ENCODE measurements around the gene MRM3. TPM values are rescaled to one million over a fixed set of nuclear protein-coding genes. Genes with fewer than 3 reads are reported as not detected.
"Not testable (repeated sequence)": the region's sequence is repeated elsewhere in the genome, so short reads cannot be mapped to it uniquely, and the experiment has no call there.

Gene MRM3
- polyA plus RNA-seq, 1 experiment: 10.1 TPM

GRCh38 chr17:746181-746580, 36.0 kb upstream of the MRM3 start:
- ChIA-PET CTCF (interaction anchor here (1.7 kb wide), 1 partner anchor 235 kb away, joined by 4 read pairs; no protein-coding TSS in a partner anchor), POLR2A (no interaction called here)
- Histone ChIP-seq H3K36me3 (ENCODE audit: control insufficient read depth, insufficient read depth, low read length) (peaks cover 31% of the 10 kb centered on the region), H3K27me3 (ENCODE audit: control insufficient read depth, insufficient read depth, low read length) (no peaks in the 10 kb centered on the region), H3K4me3 (ENCODE audit: low read depth, low read length) (no peak overlapping the region)
- no peak for TF ChIP-seq CTCF (IDR thresholded peaks at IDR 0.05; ENCODE audit: insufficient read depth, low read depth, low read length)
- no peak for DNase-seq (ENCODE audit: low read depth)

GRCh38 chr17:746783-747629, 35.1 kb upstream of the MRM3 start:
- DNase-seq (ENCODE audit: low read depth): no peak
- H3K27me3 ChIP-seq (ENCODE audit: control insufficient read depth, insufficient read depth, low read length): no peaks in the 10 kb centered on the region
- no peak overlapping the region for H3K4me3 ChIP-seq (ENCODE audit: low read depth, low read length)
- ChIA-PET CTCF (no interaction called here), POLR2A (no interaction called here)
- H3K36me3 ChIP-seq (ENCODE audit: control insufficient read depth, insufficient read depth, low read length): peaks cover 28% of the 10 kb centered on the region
- TF ChIP-seq CTCF (IDR thresholded peaks at IDR 0.05; ENCODE audit: insufficient read depth, low read depth, low read length): no peak

- H3K36me3 ChIP-seq (ENCODE audit: control insufficient read depth, insufficient read depth, low read length): peaks cover 28% of the 10 kb centered on the region
- CTCF ChIA-PET: interaction anchor here (0.8 to 1.0 kb wide), 2 partner anchors 12 to 228 kb away, joined by 3 read pairs; no protein-coding TSS in a partner anchor
- DNase-seq (ENCODE audit: low read depth); H3K4me3 ChIP-seq (ENCODE audit: low read depth, low read length); POLR2A ChIA-PET; H3K27me3 ChIP-seq (ENCODE audit: control insufficient read depth, insufficient read depth, low read length): not testable (repeated sequence)
Observed at GRCh38 chr17:748604-749003, 33.5 kb upstream of the MRM3 start.

GRCh38 chr17:749359-749758, 32.8 kb upstream of the MRM3 start:
- CTCF ChIA-PET: interaction anchor here (4.0 kb wide), 1 partner anchor 12 kb away, joined by 21 read pairs; no protein-coding TSS in a partner anchor
- POLR2A ChIA-PET; H3K4me3 ChIP-seq (ENCODE audit: low read depth, low read length); DNase-seq (ENCODE audit: low read depth); H3K27me3 ChIP-seq (ENCODE audit: control insufficient read depth, insufficient read depth, low read length): not testable (repeated sequence)
- peaks cover 26% of the 10 kb centered on the region for H3K36me3 ChIP-seq (ENCODE audit: control insufficient read depth, insufficient read depth, low read length)

GRCh38 chr17:750431-751037, 31.6 kb upstream of the MRM3 start:
- no peak for TF ChIP-seq CTCF (IDR thresholded peaks at IDR 0.05; ENCODE audit: insufficient read depth, low read depth, low read length)
- POLR2A ChIA-PET: no interaction called here
- CTCF ChIA-PET: interaction anchor here (0.6 to 4.0 kb wide), 6 partner anchors 13 to 365 kb away, joined by 3 to 21 read pairs (median 4); no protein-coding TSS in a partner anchor

GRCh38 chr17:751269-752001, 30.7 kb upstream of the MRM3 start:
- no peak for DNase-seq (ENCODE audit: low read depth)

More at GRCh38 chr17:750431-751037, 31.6 kb upstream of the MRM3 start:
- H3K36me3 ChIP-seq (ENCODE audit: control insufficient read depth, insufficient read depth, low read length): peaks cover 19% of the 10 kb centered on the region
- H3K27me3 ChIP-seq (ENCODE audit: control insufficient read depth, insufficient read depth, low read length): no peaks in the 10 kb centered on the region
- H3K4me3 ChIP-seq (ENCODE audit: low read depth, low read length): no peak overlapping the region
- no peak for DNase-seq (ENCODE audit: low read depth)

More at GRCh38 chr17:751269-752001, 30.7 kb upstream of the MRM3 start:
- ChIA-PET POLR2A (no interaction called here), CTCF (interaction anchor here (0.6 to 4.0 kb wide), 5 partner anchors 14 to 366 kb away, joined by 3 to 21 read pairs (median 4); no protein-coding TSS in a partner anchor)
- Histone ChIP-seq H3K36me3 (ENCODE audit: control insufficient read depth, insufficient read depth, low read length) (peaks cover 12% of the 10 kb centered on the region), H3K27me3 (ENCODE audit: control insufficient read depth, insufficient read depth, low read length) (no peaks in the 10 kb centered on the region), H3K4me3 (ENCODE audit: low read depth, low read length) (peak overlapping the region; percentile 69)
- TF ChIP-seq CTCF (IDR thresholded peaks at IDR 0.05; ENCODE audit: insufficient read depth, low read depth, low read length): no peak

All from BJ (cell line).